ENCODE results near the gene KCTD17. TPM values are rescaled to one million over a fixed set of nuclear protein-coding genes. Genes with fewer than 3 reads are reported as not detected.

KCTD17 gene
- total and polyA plus RNA-seq, 2 of the 4 experiments (the other 2 are of a cell fraction): 28.3 to 37.3 TPM

GRCh38 chr22:37063431-37064420 is 12.2 kb downstream of the KCTD17 start:
- Histone ChIP-seq H4K20me1 (ENCODE audit: insufficient read depth, low read length) (no peaks in the 10 kb centered on the region), H3K27me3 (ENCODE audit: control insufficient read depth, insufficient read depth, low read length) (peaks cover 6% of the 10 kb centered on the region; the same call in 1 of the 2 replicates), H2BK120ac (ENCODE audit: low read depth, low read length) (no peak overlapping the region), H2AFZ (replicated peaks; ENCODE audit: low read length, poor library complexity) (no peak overlapping the region), H3K36me3 (ENCODE audit: control insufficient read depth, insufficient read depth, low read length) (peaks cover 8% of the 10 kb centered on the region), H3K4me2 (ENCODE audit: low read depth, low read length) (no peak overlapping the region), H2AK9ac (replicated peaks; ENCODE audit: low read depth, low read length, poor library complexity) (no peak overlapping the region), H3K4ac (ENCODE audit: low read depth, low read length) (no peak overlapping the region), H3K56ac (ENCODE audit: extremely low read depth, insufficient read depth, low read length) (no peak overlapping the region), H3K9ac (ENCODE audit: low read depth, low read length) (no peak overlapping the region), H3K79me1 (ENCODE audit: low read depth in 1 of 2, low read length in 2 of 2) (no peaks in the 10 kb centered on the region), H4K91ac (ENCODE audit: insufficient read depth, low read depth, low read length) (no peak overlapping the region), H2BK20ac (ENCODE audit: low read depth, low read length) (no peak overlapping the region), H3K23ac (ENCODE audit: low read depth, low read length) (no peak overlapping the region), H3K9me1 (ENCODE audit: insufficient read depth, low read length) (no peaks in the 10 kb centered on the region), H3K9me3 (ENCODE audit: control insufficient read depth, insufficient read depth, low read length) (no peaks in the 10 kb centered on the region), H2BK15ac (ENCODE audit: low read depth, low read length) (no peak overlapping the region), H3K18ac (ENCODE audit: low read depth, low read length) (no peak overlapping the region), H3K14ac (replicated peaks; ENCODE audit: low read depth, low read length) (no peak overlapping the region), H3K27ac (ENCODE audit: insufficient read depth, low read length) (no peak overlapping the region), H3K4me3 (ENCODE audit: insufficient read depth, low read depth, low read length) (no peak overlapping the region), H4K5ac (ENCODE audit: low read depth, low read length) (no peak overlapping the region), H4K8ac (ENCODE audit: low read depth in 2 of 2, low read length in 2 of 2) (no peak overlapping the region), H3K4me1 (ENCODE audit: control insufficient read depth, insufficient read depth, low read length) (no peaks in the 10 kb centered on the region), H2AK5ac (ENCODE audit: low read depth, low read length) (no peak overlapping the region), H2BK5ac (ENCODE audit: low read depth, low read length, poor library complexity, severe bottlenecking) (no peak overlapping the region)
- ChIA-PET POLR2A (ENCODE audit: unreplicated experiment) (no interaction called here), CTCF (no interaction called here)
- DNase-seq: no peak
- no TSS peak for BruUV-seq (replicated peaks)
- in situ Hi-C loops (cut with MboI; ENCODE audit: low sequenced_read_pairs) (no loop called here), intact Hi-C loops (cut with micrococcal nuclease) (no loop called here), dilution Hi-C loops (cut with HindIII; ENCODE audit: low sequenced_read_pairs, unreplicated experiment) (no loop called here)
- 88% methylated on average over 22 of the region's 28 CpGs; no CpG with 5 or more reads in 1 of the 2 experiments for WGBS, 2 experiments (ENCODE audit: extremely low coverage in 2 of 2, insufficient read length in 1 of 2)
- TF ChIP-seq BHLHE40 (IDR thresholded peaks at IDR 0.05; ENCODE audit: low read depth, low read length) (no peak), CHD1 (IDR thresholded peaks at IDR 0.05; ENCODE audit: low read depth, low read length) (no peak), RCOR1 (IDR thresholded peaks at IDR 0.05; ENCODE audit: insufficient replicate concordance, low read length) (no peak), MXI1 (IDR thresholded peaks at IDR 0.05; ENCODE audit: borderline replicate concordance, low read depth, low read length) (no peak), CTCF (conservative IDR thresholded peaks at IDR 0.05; ENCODE audit: low read depth, low read length) (no peak), POLR2A (IDR thresholded peaks at IDR 0.05; ENCODE audit: low read depth, low read length) (no peak), FOS (IDR thresholded peaks at IDR 0.05; ENCODE audit: low read depth, low read length) (no peak), MAZ (IDR thresholded peaks at IDR 0.05; ENCODE audit: borderline replicate concordance, low read depth, low read length) (no peak), SMC3 (IDR thresholded peaks at IDR 0.05; ENCODE audit: low read depth, low read length) (no peak)
- TF ChIP-seq, protein P1, sequence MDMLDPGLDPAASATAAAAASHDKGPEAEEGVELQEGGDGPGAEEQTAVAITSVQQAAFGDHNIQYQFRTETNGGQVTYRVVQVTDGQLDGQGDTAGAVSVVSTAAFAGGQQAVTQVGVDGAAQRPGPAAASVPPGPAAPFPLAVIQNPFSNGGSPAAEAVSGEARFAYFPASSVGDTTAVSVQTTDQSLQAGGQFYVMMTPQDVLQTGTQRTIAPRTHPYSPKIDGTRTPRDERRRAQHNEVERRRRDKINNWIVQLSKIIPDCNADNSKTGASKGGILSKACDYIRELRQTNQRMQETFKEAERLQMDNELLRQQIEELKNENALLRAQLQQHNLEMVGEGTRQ (IDR thresholded peaks at IDR 0.05; ENCODE audit: low read depth, low read length): no peak
- no peak for ATAC-seq (ENCODE audit: low read depth)

Data from IMR-90 (cell line).